ENCODE measurements around the gene GAGE10. TPM values are rescaled to one million over a fixed set of nuclear protein-coding genes. Genes with fewer than 3 reads are reported as not detected.

Gene GAGE10, protein sequence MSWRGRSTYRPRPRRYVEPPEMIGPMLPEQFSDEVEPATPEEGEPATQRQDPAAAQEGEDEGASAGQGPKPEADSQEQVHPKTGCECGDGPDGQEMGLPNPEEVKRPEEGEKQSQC
- total RNA-seq = not detected
- long read RNA-seq = 0 reads

DNA sequence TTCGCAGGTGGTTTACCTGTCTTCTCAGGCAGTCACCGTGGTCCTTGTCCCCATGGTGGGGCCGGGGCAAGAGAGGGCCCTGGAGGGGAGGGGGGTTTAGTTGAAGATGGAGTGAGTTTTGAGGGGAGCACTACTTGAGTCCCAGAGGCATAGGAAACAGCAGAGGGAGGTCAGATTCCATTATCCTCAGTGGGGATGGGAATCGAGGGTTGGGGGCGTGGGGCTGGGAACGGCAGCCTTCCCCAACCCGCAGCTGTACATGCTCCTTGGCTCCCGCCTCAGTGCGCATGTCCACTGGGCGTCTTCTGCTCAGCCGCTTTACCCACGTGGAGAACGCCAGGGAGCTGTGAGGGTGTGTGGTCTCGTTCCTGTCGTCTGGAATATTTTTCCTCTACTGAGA is at the start of gene GAGE10:
TSS of gene GAGE10 (plus strand) at position 301 of the 400 bp plus-strand sequence. CDS start 1,214 bp downstream, outside the sequence.
- H3K27ac ChIP-seq = no peak within 1 kb of the TSS
- no peaks in the 10 kb centered on the region for H3K36me3 ChIP-seq
- no peak for DNase-seq
- ATAC-seq = no peak
- TF ChIP-seq, protein P1, sequence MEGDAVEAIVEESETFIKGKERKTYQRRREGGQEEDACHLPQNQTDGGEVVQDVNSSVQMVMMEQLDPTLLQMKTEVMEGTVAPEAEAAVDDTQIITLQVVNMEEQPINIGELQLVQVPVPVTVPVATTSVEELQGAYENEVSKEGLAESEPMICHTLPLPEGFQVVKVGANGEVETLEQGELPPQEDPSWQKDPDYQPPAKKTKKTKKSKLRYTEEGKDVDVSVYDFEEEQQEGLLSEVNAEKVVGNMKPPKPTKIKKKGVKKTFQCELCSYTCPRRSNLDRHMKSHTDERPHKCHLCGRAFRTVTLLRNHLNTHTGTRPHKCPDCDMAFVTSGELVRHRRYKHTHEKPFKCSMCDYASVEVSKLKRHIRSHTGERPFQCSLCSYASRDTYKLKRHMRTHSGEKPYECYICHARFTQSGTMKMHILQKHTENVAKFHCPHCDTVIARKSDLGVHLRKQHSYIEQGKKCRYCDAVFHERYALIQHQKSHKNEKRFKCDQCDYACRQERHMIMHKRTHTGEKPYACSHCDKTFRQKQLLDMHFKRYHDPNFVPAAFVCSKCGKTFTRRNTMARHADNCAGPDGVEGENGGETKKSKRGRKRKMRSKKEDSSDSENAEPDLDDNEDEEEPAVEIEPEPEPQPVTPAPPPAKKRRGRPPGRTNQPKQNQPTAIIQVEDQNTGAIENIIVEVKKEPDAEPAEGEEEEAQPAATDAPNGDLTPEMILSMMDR (IDR thresholded peaks at IDR 0.05) = no peak
- no peak for TF ChIP-seq POLR2A (IDR thresholded peaks at IDR 0.05)
- H3K27me3 ChIP-seq = no peaks in the 10 kb centered on the region
- H3K9me3 ChIP-seq = no peaks in the 10 kb centered on the region
- H3K4me1 ChIP-seq = no peaks in the 10 kb centered on the region
- WGBS (ENCODE audit: insufficient coverage, low coverage, low lambda C conversion rate, missing lambda C conversion rate) = 64% methylated on average over 9 of the region's 15 CpGs
- H3K4me3 ChIP-seq = no peak within 1 kb of the TSS
- intact Hi-C loops (cut with DNase I) = no loop called here

DNA sequence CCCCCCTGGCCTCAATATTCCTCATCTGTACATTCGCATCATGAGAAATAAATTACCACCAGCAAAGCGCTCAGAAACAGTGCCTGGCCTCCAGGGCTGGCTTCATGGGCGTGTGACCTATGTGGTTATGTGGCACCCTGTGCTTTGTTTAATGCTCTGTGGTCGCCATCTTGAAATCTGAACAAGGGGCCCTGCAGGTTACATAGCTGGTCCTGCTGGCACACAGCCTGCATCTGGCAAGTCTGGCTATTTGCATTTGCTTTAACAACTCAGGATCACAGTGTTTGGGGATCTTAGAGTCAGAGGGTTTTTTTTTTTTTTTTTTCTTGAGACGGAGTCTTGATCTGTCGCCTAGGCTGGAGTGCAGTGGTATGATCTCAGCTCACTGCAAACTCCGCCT is 48.8 kb upstream of the GAGE10 start:
- Histone ChIP-seq H3K4me3 (no peak overlapping the region), H3K36me3 (no peaks in the 10 kb centered on the region), H3K27ac (no peak overlapping the region), H3K9me3 (no peaks in the 10 kb centered on the region), H3K4me1 (no peaks in the 10 kb centered on the region), H3K27me3 (no peaks in the 10 kb centered on the region)
- intact Hi-C loops (cut with DNase I) = no loop called here
- no peak for DNase-seq
- WGBS (ENCODE audit: insufficient coverage, low coverage, low lambda C conversion rate, missing lambda C conversion rate) = 71% methylated on average over 5 of the region's 7 CpGs
- TF ChIP-seq, protein P1 (IDR thresholded peaks at IDR 0.05) = no peak
- no peak for TF ChIP-seq POLR2A (IDR thresholded peaks at IDR 0.05)
- ATAC-seq = no peak

DNA sequence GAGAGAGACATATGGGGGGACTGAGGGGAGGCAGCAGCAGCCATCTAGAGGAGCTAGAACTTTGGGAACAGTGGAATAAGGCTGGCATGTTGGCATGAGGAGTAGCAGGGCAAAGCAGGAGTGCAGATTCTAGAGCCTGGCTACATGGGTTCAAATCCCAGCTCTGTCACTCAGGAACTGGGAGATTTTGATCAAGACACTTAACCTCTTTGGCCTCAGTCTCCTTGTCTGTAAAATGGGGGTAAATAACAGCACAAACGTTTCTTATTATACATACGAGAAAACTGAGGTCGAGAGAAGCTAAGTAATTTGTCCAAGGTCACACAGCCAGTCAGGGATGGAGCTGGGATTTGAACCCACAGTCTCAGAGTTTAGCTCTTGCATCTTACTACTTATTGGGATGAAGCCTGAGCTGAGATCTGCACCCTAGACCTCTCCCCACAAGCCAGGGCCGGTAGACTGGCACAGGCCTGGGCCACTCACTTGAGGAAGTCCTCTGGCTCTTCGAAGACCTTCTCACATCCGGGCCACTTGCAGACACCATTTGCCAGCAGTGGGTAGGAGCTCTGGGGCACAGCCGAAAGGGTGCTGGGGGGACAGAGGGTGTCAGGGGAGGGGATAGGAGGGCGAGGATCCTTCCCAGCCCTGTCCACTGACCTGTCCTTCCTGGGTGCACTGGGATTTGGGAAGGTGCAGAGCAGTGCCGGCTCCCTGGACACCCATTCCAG is 47.0 kb upstream of the GAGE10 start:
- H3K4me1 ChIP-seq = no peaks in the 10 kb centered on the region
- 64% methylated on average over 6 of the region's 9 CpGs for WGBS (ENCODE audit: insufficient coverage, low coverage, low lambda C conversion rate, missing lambda C conversion rate)
- no peaks in the 10 kb centered on the region for H3K36me3 ChIP-seq
- no peaks in the 10 kb centered on the region for H3K27me3 ChIP-seq
- no peak overlapping the region for H3K27ac ChIP-seq
- intact Hi-C loops (cut with DNase I) = no loop called here
- no peaks in the 10 kb centered on the region for H3K9me3 ChIP-seq
- no peak overlapping the region for H3K4me3 ChIP-seq
- no peak for ATAC-seq
- DNase-seq = no peak
- TF ChIP-seq, protein P1 (IDR thresholded peaks at IDR 0.05) = no peak
- no peak for TF ChIP-seq POLR2A (IDR thresholded peaks at IDR 0.05)

DNA sequence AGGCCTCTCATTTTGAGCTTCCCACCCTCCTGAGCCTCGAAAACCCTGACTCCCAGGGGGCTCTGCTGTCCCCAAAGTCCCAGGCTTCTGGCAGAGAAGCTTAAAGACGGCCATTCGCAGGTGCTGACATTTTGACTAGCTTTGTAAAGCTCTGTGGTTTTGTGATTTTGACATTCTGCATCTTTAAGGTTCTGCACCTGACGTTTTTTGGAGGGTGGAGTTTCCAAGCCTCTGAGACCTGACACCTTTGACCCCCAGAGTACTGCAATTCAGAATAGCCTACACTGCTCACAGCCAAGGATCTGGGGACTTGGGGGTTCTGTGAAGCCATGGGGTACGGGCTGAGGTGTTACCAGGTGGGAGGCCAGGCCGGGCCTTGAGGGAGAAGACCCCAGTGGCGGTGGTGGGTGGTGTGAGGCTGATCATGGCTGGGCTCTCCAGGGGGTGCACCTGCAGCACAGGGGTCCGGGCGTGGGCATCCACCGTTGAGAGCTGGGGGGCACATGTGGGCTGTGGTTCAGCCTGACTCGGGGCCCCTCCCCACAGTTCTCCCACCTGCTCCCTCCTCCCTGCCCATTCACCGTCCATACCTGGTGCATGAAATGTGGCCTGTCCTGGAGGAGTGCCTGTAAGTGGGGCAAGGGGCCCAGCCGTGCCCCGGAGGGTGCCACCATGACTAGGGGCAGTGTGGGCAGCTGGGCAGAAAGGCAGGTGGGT is 46.2 kb upstream of the GAGE10 start:
- H3K4me1 ChIP-seq = no peaks in the 10 kb centered on the region
- TF ChIP-seq, protein P1 (IDR thresholded peaks at IDR 0.05) = no peak
- TF ChIP-seq POLR2A (IDR thresholded peaks at IDR 0.05) = no peak
- no peaks in the 10 kb centered on the region for H3K27me3 ChIP-seq
- ATAC-seq (no peak), DNase-seq (no peak)
- no peaks in the 10 kb centered on the region for H3K9me3 ChIP-seq
- H3K27ac ChIP-seq = no peak overlapping the region
- intact Hi-C loops (cut with DNase I) = no loop called here
- no peaks in the 10 kb centered on the region for H3K36me3 ChIP-seq
- no peak overlapping the region for H3K4me3 ChIP-seq
- 17% methylated on average over 1 of the region's 14 CpGs for WGBS (ENCODE audit: insufficient coverage, low coverage, low lambda C conversion rate, missing lambda C conversion rate)

Measured in right lobe of liver (tissue), 6 donors.